CD4-positive, alpha-beta T cell treated with Interleukin-12 subunit alpha and Interleukin-12 subunit beta, for 1 hour (primary cell): ENCODE results near the gene SIRPB2.

Source experiments
- DNase-seq: peaks from one replicate; pipeline ENCODE4 v3.0.0-alpha.2; 2020

SIRPB2 gene

GRCh38 chr20:1491281-1491840, at the start of gene SIRPB2:
Gene SIRPB2 (minus strand): TSS chr20:1491420. CDS start chr20:1491359, 61 bp downstream.
- peak; percentile 13 for DNase-seq

GRCh38 chr20:1539816-1540419, 48.7 kb upstream of the SIRPB2 start:
- no peak for DNase-seq

GRCh38 chr20:1538655-1539054, 47.4 kb upstream of the SIRPB2 start:
- no peak for DNase-seq

- peak; percentile 9 for DNase-seq
Measured at GRCh38 chr20:1537731-1538058, 46.5 kb upstream of the SIRPB2 start.

- no peak for DNase-seq
Measured at GRCh38 chr20:1536893-1537730, 45.9 kb upstream of the SIRPB2 start.

GRCh38 chr20:1535420-1536175, 44.4 kb upstream of the SIRPB2 start:
- DNase-seq: peak; percentile 8

- no peak for DNase-seq
Measured at GRCh38 chr20:1534526-1534925, 43.3 kb upstream of the SIRPB2 start.

GRCh38 chr20:1533059-1533458, 41.8 kb upstream of the SIRPB2 start:
- peak; percentile 20 for DNase-seq

- no peak for DNase-seq
Measured at GRCh38 chr20:1528811-1529210, 37.6 kb upstream of the SIRPB2 start.

GRCh38 chr20:1527923-1528322, 36.7 kb upstream of the SIRPB2 start:
- DNase-seq: no peak

GRCh38 chr20:1526896-1527295, 35.7 kb upstream of the SIRPB2 start:
- no peak for DNase-seq

- no peak for DNase-seq
Measured at GRCh38 chr20:1526310-1526709, 35.1 kb upstream of the SIRPB2 start.

GRCh38 chr20:1524004-1524403, 32.8 kb upstream of the SIRPB2 start:
- DNase-seq: no peak

- no peak for DNase-seq
Measured at GRCh38 chr20:1517010-1517409, 25.8 kb upstream of the SIRPB2 start.

GRCh38 chr20:1513801-1514200, 22.6 kb upstream of the SIRPB2 start:
- no peak for DNase-seq

- DNase-seq: peak; percentile 40
Measured at GRCh38 chr20:1509237-1509636, 18.0 kb upstream of the SIRPB2 start.

- no peak for DNase-seq
Measured at GRCh38 chr20:1508574-1508973, 17.4 kb upstream of the SIRPB2 start.

GRCh38 chr20:1507276-1507675, 16.1 kb upstream of the SIRPB2 start:
- no peak for DNase-seq

- no peak for DNase-seq
Measured at GRCh38 chr20:1505871-1506270, 14.7 kb upstream of the SIRPB2 start.

- no peak for DNase-seq
Measured at GRCh38 chr20:1505361-1505760, 14.1 kb upstream of the SIRPB2 start.

GRCh38 chr20:1503564-1504227, 12.5 kb upstream of the SIRPB2 start:
- DNase-seq: peak; percentile 83

- DNase-seq: no peak
Measured at GRCh38 chr20:1500496-1500895, 9.3 kb upstream of the SIRPB2 start.
